SK-N-MC (cell line): Measurements from ENCODE around the gene DDX50.
A peak's percentile ranks its signal among the peaks of the same experiment; 100 is the strongest.
"Not testable (repeated sequence)": the region's sequence is repeated elsewhere in the genome, so short reads cannot be mapped to it uniquely, and the experiment has no call there.

Experiments
- DNase-seq: peaks from one replicate; pipeline ENCODE4 v3.0.0-alpha.2; 2011; ENCODE audit warnings: low read depth, low spot score
- H3K27ac ChIP-seq: fragments of 200-600 bp; sonication (generic); 2 replicates; pipeline ENCODE4 v1.5.1; 2016; ENCODE audit warnings: mixed run types
- H3K36me3 ChIP-seq: fragments of 200-600 bp; sonication (generic); 2 replicates; pipeline ENCODE4 v1.6.1; 2017; ENCODE audit warnings: antibody characterized with exemption, low read length, mixed read lengths; ENCODE audit not compliant: insufficient read depth
- H3K4me3 ChIP-seq: fragments of 200-600 bp; sonication (generic); 2 replicates; pipeline ENCODE4 v1.5.1; 2016
- H3K9ac ChIP-seq: fragments of 200-600 bp; sonication (generic); 2 replicates; pipeline ENCODE4 v1.8.0; 2017; ENCODE audit warnings: mixed run types, mixed read lengths; ENCODE audit not compliant: insufficient read length
- H3K9me3 ChIP-seq: fragments of 200-600 bp; sonication (generic); 2 replicates; pipeline ENCODE4 v1.6.1; 2017; ENCODE audit warnings: low read depth, mild to moderate bottlenecking, antibody characterized with exemption, low read length, moderate library complexity, mixed read lengths
- EZH2 ChIP-seq: fragments of 200-600 bp; sonication (generic); IDR thresholded peaks from one replicate; pipeline ENCODE4 v1.6.1; 2017; ENCODE audit warnings: antibody characterized with exemption
- FOXP2 ChIP-seq: optimal IDR thresholded peaks from 2 replicates; pipeline ENCODE3; 2011; ENCODE audit warnings: mild to moderate bottlenecking, moderate library complexity; ENCODE audit not compliant: insufficient read depth; ENCODE audit errors: extremely low read length, control extremely low read depth
- POLR2AphosphoS5 ChIP-seq: IDR thresholded peaks from 2 replicates; pipeline ENCODE4 v1.6.1; 2012; ENCODE audit warnings: mild to moderate bottlenecking, low read depth, low read length, borderline replicate concordance

The DDX50 gene

DNA sequence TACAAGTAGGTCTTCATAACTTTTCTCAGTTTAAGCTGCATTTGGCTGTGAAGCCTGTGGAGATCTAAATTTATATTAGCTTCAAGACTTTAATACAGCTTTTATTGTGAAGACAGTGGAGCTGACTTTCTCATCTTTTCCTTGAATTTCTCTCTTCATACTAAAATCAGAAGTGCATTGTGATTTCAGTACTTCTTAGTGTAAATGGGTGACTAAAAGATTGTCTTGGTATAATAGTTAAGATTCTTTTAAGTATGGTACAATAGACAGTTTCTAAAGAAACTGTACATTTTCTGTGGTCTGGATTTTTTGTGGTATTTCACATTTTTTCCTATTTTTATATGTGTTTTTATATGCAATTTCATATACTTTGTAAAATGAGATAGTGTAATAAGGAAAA, 33.9 kb downstream of the DDX50 start:
- H3K36me3 ChIP-seq = peaks cover 5% of the 10 kb centered on the region; the same call in 1 of the 2 replicates
- H3K9me3 ChIP-seq = no peaks in the 10 kb centered on the region
- no peak overlapping the region for H3K9ac ChIP-seq
- DNase-seq = no peak
- no peak overlapping the region for H3K4me3 ChIP-seq
- TF ChIP-seq FOXP2 (no peak), POLR2AphosphoS5 (no peak), EZH2 (no peak)
- H3K27ac ChIP-seq = no peak overlapping the region

DNA sequence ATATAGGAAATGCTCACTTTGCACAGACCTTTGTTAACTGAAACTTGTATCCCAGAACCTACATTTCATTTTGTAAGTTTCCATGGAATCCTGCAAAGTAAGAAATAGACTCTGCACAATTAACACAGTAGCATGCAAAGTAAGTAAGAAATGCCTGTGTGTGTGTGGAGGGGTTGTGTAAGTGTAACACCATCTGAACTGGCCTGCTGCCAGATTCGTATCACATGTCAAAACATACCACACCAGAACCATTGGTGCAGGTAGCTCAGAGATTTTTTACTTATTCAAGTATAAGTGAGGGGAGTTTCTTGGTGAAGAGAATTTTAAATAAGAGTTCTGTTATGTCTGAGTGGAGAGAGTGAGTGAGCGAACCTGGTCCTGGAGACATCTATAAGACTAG, 37.0 kb downstream of the DDX50 start:
- H3K36me3 ChIP-seq = peaks cover 5% of the 10 kb centered on the region; the same call in 1 of the 2 replicates
- TF ChIP-seq EZH2 = no peak
- TF ChIP-seq POLR2AphosphoS5 = no peak
- TF ChIP-seq FOXP2 = no peak
- DNase-seq = no peak

DNA sequence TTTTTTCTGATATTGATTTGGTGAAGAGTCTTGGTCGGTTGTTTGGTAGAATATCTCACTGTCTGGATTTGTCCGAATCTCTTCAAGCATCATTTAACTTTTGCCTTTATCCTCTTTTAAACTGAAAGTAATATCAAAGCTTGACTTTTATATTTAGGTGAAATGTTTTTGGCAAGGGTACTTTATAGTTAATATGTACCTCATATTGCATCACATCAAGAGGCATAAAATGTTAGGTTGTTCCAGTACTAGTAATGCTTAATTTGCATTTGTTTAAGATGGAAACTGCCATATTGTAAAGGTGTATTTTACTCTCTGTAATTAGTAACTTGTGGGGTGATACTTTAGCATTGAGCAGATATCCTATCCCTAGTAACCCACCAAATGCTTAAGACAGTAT, 37.8 kb downstream of the DDX50 start:
- TF ChIP-seq FOXP2 (no peak), POLR2AphosphoS5 (no peak), EZH2 (no peak)
- H3K27ac ChIP-seq = no peak overlapping the region
- no peak overlapping the region for H3K9ac ChIP-seq
- no peak for DNase-seq
- peaks cover 5% of the 10 kb centered on the region; the same call in 1 of the 2 replicates for H3K36me3 ChIP-seq
- no peak overlapping the region for H3K4me3 ChIP-seq
- no peaks in the 10 kb centered on the region for H3K9me3 ChIP-seq

More for the DNA sequence above, 37.0 kb downstream of the DDX50 start:
- H3K27ac ChIP-seq = no peak overlapping the region
- no peaks in the 10 kb centered on the region for H3K9me3 ChIP-seq
- no peak overlapping the region for H3K4me3 ChIP-seq
- no peak overlapping the region for H3K9ac ChIP-seq

DNA sequence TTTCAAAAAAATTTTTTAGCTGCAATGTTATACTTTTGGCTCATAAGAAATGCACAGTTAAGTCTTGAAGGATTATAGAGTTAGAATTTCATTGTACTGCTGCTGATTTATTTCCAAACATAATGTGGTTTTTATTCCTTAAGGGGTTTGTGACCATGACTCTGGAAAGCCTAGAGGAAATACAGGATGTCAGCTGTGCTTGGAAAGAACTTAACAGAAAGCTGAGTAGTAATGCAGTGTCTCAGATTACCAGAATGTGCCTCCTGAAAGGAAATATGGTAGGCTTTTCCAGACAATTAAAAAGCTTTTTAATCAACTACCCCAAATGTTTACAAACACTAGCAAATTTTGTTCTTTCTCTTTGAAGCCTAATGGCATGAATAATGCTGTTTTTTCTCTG, 39.8 kb downstream of the DDX50 start:
- not testable (repeated sequence) for H3K36me3 ChIP-seq, H3K9me3 ChIP-seq, DNase-seq, H3K9ac ChIP-seq, H3K27ac ChIP-seq, H3K4me3 ChIP-seq

DNA sequence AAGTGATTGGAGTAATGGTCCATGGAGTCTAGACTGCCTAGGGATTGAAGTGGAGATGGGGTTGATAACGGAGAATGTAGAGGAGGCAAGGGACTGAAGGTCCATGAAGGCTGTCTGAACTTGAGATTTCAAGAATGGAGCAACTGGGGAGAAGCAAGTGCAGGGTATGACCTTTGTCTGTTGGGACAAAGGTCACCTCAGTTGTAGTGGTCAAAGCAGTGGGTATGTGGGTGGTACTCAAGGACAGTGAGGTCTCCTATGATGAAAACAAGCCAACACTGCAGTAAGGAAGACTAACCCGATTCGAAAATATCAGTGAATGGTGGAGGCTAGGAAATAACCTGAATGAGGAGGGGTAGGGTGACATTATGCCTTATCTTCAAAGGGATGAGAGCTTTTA, 49.5 kb downstream of the DDX50 start:
- Histone ChIP-seq H3K9me3 (no peaks in the 10 kb centered on the region), H3K27ac (no peak overlapping the region), H3K4me3 (no peak overlapping the region), H3K36me3 (peaks cover 17% of the 10 kb centered on the region), H3K9ac (no peak overlapping the region)
- no peak for DNase-seq
- TF ChIP-seq EZH2 (no peak), FOXP2 (no peak), POLR2AphosphoS5 (no peak)

DNA sequence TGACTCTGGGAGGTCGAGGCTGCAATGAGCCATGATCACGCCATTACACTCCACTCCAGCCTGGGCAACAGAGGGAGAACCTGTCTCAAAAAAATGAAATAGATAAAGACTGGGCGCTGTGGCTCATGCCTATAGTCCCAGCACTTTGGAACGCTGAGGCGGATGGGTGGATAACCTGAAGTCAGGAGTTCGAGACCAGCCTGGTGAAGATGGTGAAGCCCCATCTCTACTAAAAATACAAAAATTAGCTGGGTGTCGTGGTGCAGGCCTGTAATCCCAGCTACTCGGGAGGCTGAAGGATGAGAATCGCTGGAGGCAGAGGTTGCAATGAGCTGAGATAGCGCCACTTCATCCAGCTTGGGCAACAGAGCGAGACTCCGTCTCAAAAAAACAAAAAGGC, 53.8 kb downstream of the DDX50 start:
- Histone ChIP-seq H3K27ac (no peak overlapping the region), H3K36me3 (peaks cover 5% of the 10 kb centered on the region), H3K4me3 (no peak overlapping the region), H3K9ac (no peak overlapping the region), H3K9me3 (no peaks in the 10 kb centered on the region)
- TF ChIP-seq FOXP2 (no peak), EZH2 (no peak)
- DNase-seq = no peak

DNA sequence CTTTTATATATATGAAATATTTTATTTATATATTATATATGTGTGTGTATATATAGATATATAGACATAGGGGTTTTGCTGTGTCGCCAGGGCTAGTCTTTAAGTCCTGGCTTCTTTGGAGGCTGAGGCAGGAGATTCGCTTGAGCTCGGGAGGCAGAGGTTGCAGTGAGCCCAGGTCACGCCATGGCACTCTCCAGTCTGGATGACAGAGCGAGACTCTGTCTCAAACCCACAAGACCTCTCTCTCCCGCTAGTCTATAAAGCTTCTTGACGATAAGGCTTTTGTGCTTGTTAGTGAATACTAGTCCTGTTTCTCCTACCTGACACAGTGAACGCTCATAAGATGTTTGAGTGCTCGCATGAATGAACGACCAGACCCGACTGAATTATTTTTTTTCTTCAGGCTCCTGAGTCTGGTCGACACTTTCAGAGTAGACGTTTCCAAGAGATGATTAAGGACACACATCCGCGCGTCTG, 54.3 kb downstream of the DDX50 start:
- H3K9me3 ChIP-seq = no peaks in the 10 kb centered on the region
- H3K4me3 ChIP-seq = peak overlapping the region; percentile 89
- TF ChIP-seq EZH2 (no peak), POLR2AphosphoS5 (no peak), FOXP2 (no peak)
- no peak for DNase-seq
- H3K36me3 ChIP-seq = peaks cover 10% of the 10 kb centered on the region
- peak overlapping the region; percentile 84; the same call in 1 of the 2 replicates for H3K27ac ChIP-seq
- H3K9ac ChIP-seq = peak overlapping the region; percentile 78

DNA sequence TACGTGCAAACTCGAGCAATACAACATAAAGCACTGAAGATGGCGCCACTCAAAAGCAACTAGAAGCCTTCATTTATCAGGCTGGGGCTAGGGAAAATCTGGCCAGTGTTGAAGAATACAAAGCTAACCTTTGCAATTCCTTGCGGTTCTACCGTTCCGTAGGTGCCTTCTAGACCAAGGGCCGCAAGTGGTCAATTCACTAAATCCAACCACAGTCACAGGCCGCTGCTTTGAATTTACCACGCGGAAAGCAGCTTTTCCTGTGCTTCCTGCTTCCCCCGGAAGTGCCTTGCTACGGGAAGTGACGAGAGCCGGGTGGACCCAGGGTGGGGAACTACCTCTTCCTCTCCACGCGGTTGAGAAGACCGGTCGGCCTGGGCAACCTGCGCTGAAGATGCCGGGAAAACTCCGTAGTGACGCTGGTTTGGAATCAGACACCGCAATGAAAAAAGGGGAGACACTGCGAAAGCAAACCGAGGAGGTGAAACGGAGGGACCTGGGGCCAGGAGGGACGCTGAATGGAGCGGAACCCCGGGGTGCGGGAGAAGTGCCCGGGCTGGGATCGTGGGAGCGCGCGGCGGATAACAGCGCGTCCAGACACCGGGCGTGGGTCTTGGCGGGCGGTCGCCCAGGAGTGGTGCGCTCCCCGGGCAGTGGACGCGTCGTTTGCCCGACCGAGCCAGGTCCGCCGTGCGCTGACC, 54.9 kb downstream of the DDX50 start, which contains the start of gene DDX21:
Gene DDX21, plus strand, starts transcription at position 339 of the 701 bp plus-strand sequence. Its CDS starts 56 bp downstream, at position 395.
- H3K36me3 ChIP-seq = peaks cover 16% of the 10 kb centered on the region
- no peaks in the 10 kb centered on the region for H3K9me3 ChIP-seq
- H3K27ac ChIP-seq = peak within 1 kb of the TSS; percentile 84
- H3K4me3 ChIP-seq = peak within 1 kb of the TSS; percentile 89
- DNase-seq = no peak
- TF ChIP-seq POLR2AphosphoS5 = peak; percentile 82; the same call in 1 of the 2 replicates
- no peak for TF ChIP-seq EZH2
- TF ChIP-seq FOXP2 = no peak
- H3K9ac ChIP-seq = peak within 1 kb of the TSS; percentile 78

DNA sequence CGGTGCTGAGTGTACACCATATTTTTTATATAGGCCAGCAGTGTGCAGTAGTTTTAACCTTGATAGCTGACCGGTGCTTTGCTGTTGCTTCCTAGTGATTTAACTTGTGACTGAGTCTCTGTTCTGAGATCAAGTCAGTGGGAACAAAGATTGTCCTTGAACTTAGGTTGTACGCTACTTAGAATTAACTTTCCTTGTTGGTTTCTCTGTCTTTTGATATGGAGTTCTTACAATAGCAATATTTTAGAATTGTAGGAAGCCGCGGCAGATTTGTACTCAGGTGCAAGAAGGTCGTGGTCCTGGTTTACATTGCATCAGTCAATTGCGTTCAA, 56.1 kb downstream of the DDX50 start:
- Histone ChIP-seq H3K9ac (peak overlapping the region; percentile 78), H3K4me3 (peak overlapping the region; percentile 89), H3K9me3 (no peaks in the 10 kb centered on the region), H3K27ac (peak overlapping the region; percentile 62), H3K36me3 (peaks cover 29% of the 10 kb centered on the region)
- no peak for DNase-seq
- TF ChIP-seq FOXP2 (no peak), POLR2AphosphoS5 (no peak), EZH2 (no peak)
